ENCODE measurements around the gene SLC7A1.

DNA sequence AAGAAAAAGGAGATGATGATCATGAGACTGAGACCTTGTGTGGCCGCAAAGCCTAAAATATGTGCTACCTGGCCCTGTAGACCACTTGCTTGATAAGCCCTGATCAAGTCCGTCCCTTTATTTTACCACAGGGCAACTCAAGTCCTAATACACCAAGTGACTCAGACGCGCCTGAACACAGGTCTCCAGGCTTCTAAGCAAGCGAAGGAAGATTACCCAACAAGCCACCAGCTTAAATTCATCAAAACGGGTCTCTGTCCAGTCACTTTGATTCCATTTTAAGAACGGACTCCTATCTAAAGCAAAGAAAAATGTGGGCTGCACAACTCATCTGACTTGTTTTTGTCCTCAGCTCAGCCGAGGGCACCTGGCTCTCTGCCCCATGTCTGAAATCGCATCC, 26.8 kb downstream of the SLC7A1 start:
- TF ChIP-seq, protein P1, sequence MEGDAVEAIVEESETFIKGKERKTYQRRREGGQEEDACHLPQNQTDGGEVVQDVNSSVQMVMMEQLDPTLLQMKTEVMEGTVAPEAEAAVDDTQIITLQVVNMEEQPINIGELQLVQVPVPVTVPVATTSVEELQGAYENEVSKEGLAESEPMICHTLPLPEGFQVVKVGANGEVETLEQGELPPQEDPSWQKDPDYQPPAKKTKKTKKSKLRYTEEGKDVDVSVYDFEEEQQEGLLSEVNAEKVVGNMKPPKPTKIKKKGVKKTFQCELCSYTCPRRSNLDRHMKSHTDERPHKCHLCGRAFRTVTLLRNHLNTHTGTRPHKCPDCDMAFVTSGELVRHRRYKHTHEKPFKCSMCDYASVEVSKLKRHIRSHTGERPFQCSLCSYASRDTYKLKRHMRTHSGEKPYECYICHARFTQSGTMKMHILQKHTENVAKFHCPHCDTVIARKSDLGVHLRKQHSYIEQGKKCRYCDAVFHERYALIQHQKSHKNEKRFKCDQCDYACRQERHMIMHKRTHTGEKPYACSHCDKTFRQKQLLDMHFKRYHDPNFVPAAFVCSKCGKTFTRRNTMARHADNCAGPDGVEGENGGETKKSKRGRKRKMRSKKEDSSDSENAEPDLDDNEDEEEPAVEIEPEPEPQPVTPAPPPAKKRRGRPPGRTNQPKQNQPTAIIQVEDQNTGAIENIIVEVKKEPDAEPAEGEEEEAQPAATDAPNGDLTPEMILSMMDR (IDR thresholded peaks at IDR 0.05), result no peak
- TF ChIP-seq POLR2A (IDR thresholded peaks at IDR 0.05) (no peak), POLR2AphosphoS5 (IDR thresholded peaks at IDR 0.05) (no peak), EP300 (IDR thresholded peaks at IDR 0.05) (no peak)

Data from sigmoid colon (tissue), 4 donors.